HG03175 (cell line): Measurements from ENCODE around the gene PLCG2.
A peak's percentile ranks its signal among the peaks of the same experiment; 100 is the strongest.

Experiments
- ATAC-seq: cut with Tn5 transposase; IDR thresholded peaks from one replicate; pipeline ENCODE4 v1.9.1; 2021; ENCODE audit warnings: mild to moderate bottlenecking, moderate library complexity; ENCODE audit not compliant: unreplicated experiment

PLCG2 gene

GRCh38 chr16:81841722-81842121 is 62.6 kb downstream of the PLCG2 start:
- ATAC-seq: peak; percentile 63

GRCh38 chr16:81842564-81843242 is 63.6 kb downstream of the PLCG2 start:
- ATAC-seq: no peak

GRCh38 chr16:81843243-81843582 is 64.1 kb downstream of the PLCG2 start:
- ATAC-seq: no peak

- ATAC-seq: no peak
Measured at GRCh38 chr16:81843683-81844082, 64.6 kb downstream of the PLCG2 start.

- no peak for ATAC-seq
Measured at GRCh38 chr16:81846105-81846504, 67.0 kb downstream of the PLCG2 start.

GRCh38 chr16:81848306-81848853 is 69.3 kb downstream of the PLCG2 start:
- ATAC-seq: no peak

- no peak for ATAC-seq
Measured at GRCh38 chr16:81850197-81850944, 71.3 kb downstream of the PLCG2 start.

- ATAC-seq: no peak
Measured at GRCh38 chr16:81852347-81852746, 73.3 kb downstream of the PLCG2 start.

GRCh38 chr16:81855552-81856153 is 76.6 kb downstream of the PLCG2 start:
- ATAC-seq: no peak

- no peak for ATAC-seq
Measured at GRCh38 chr16:81860287-81861266, 81.5 kb downstream of the PLCG2 start.

- no peak for ATAC-seq
Measured at GRCh38 chr16:81861503-81861902, 82.4 kb downstream of the PLCG2 start.

GRCh38 chr16:81861915-81862314 is 82.8 kb downstream of the PLCG2 start:
- ATAC-seq: no peak

- peak; percentile 73 for ATAC-seq
Measured at GRCh38 chr16:81863630-81864352, 84.7 kb downstream of the PLCG2 start.

GRCh38 chr16:81864646-81865382 is 85.7 kb downstream of the PLCG2 start:
- no peak for ATAC-seq

- ATAC-seq: no peak
Measured at GRCh38 chr16:81866820-81867440, 87.8 kb downstream of the PLCG2 start.

- ATAC-seq: no peak
Measured at GRCh38 chr16:81868057-81868748, 89.1 kb downstream of the PLCG2 start.

GRCh38 chr16:81869326-81869725 is 90.2 kb downstream of the PLCG2 start:
- no peak for ATAC-seq

GRCh38 chr16:81873206-81873605 is 94.1 kb downstream of the PLCG2 start:
- ATAC-seq: no peak
